NOMO-1 (cell line): Measurements from ENCODE around the gene DIPK1B.
"Not testable (repeated sequence)": the region's sequence is repeated elsewhere in the genome, so short reads cannot be mapped to it uniquely, and the experiment has no call there.

Source experiments
- DNase-seq, 2 experiments: peaks; one replicate each; lab custom pipeline; 2025; ENCODE audit not compliant: unreplicated experiment in 2 of 2; lab: John Stamatoyannopoulos, UW

The DIPK1B gene

DNA sequence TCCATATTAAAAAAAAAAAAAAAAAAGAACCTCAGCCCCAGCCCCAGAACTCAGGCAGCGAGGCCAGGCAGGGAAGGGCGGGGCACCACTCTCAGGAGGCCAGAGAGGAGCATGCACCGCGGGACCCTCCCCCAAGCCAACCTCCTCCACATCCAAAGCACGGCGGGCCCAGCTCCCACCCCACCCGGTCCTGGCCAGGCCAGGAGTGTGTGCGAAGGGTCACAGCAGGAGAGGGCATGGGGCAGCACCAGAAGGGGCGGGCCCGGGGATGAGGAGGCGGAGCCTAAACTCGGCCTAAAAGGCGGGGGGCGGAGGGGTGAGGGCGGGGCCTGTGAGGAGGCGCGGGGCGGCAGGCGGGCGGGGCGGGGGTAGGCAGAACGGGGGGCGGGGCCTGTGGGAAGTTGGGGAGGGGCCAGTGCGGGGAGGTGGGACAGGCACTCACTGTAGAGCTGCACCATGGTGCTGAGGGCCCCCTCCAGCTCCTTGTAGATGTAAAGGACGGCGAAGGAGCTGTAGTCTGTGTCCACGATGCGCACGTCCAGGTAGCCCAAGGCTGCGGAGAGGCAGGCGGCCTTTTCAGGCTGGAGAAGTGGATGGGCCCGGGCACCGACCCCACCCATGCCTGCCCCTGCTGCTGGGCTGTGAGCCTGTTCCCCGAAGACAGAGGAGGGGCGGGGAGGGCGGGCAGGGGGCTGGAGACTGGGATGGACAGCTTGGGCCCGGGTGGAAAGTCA lies 50.7 kb downstream of the DIPK1B start:
- peak in 1 of 2 experiments; percentile 38 for DNase-seq

DNA sequence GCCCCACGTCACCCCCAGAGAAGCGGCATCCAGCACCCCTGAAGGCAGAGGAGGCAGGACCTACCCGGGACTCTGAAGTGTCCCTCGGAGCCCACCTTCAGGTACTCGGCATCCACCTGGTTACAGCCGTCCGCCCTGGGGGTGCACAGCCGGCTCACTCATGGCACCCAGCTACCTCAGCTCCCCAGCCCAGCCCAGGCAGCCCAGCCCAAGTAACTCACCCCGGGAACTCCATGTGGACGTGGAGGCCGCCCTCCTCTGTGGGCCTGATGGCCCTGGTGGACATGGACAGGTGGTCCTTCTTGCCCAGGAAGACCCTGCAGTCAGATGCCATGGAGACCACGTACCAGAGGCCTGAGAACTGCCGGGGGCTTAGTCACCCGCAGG lies 51.3 kb downstream of the DIPK1B start:
- no peak for DNase-seq

DNA sequence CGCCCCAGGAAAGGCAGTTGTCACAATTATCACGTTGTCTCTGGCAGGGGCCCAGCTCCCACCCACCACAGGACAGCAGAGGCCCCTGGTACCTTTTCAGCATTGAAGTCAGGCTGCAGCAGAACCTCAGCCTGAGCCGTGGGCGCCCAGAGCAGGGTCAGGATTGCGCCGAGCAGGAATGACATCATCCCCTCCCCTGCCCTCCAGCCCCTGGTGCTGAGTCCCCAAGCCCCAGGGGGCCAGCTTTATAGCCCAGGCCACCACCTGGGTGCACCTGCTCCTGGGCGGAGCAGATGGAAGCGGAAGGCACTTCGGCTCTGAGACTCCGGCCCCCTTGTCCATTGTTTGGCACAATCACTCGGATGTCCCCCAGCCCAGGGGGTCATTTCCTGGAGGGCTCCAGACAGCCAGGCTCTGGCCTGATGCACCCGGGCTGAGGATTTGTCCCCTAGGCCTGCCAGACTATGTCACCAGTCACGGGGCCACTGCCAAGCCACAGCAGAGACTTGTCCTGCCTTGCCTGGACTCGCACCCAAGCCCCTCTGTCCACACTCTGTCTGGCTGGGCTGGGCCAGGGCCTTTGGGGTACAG lies 52.0 kb downstream of the DIPK1B start, which contains the start of gene LCN15:
LCN15 (minus strand) TSS at position 218 of the 591 bp plus-strand sequence; CDS start at position 188, 30 bp downstream.
- no peak for DNase-seq

DNA sequence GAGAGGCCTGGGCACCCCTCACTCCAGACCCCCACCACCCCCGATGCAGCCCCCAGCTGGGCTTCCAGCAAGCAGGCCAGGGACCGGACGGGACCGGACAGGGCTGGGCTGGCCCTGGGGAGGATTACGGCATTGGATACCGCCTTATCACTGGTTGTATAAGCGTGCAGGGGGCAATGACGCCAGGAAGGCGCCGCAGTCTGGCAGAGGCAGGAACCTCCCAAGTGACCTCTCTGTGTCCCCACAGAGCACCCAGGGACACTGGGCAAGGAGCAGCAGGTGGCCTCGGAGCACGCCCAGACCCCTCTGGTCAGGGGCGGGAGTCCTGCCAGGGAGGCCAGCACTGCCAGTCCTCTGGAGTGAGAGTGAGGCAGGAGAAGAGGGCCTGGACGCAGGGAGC lies 52.7 kb downstream of the DIPK1B start:
- no peak for DNase-seq

DNA sequence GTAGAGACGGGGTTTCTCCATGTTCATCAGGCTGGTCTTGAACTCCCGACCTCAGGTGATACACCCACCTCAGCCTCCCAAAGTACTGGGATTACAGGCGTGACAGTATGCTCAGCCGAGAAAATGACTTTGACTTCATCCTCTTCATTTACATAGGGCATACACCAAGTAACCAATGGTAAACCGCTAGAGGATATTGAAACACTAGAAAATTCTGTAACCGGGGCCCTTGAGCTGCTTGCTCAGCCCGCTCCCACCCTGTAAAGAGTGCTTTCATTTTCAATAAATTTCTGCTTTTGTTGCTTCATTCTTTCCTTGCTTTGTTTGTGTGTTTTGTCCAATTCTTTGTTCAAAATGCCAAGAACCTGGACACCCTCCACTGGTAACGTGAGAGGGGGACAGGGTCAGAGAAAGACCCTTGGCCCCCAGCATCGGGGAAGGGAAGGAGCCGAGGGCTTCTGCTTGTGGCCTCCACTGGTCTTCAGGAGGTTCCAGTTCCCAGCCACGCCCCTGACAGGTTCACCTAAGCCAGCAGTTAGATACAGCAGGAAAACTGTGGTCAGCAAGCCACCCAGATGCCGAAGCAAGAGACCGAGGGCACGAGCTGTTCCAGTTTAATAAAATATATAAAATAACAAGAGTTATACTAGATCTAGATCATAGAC lies 53.5 kb downstream of the DIPK1B start:
- DNase-seq, result not testable (repeated sequence)

DNA sequence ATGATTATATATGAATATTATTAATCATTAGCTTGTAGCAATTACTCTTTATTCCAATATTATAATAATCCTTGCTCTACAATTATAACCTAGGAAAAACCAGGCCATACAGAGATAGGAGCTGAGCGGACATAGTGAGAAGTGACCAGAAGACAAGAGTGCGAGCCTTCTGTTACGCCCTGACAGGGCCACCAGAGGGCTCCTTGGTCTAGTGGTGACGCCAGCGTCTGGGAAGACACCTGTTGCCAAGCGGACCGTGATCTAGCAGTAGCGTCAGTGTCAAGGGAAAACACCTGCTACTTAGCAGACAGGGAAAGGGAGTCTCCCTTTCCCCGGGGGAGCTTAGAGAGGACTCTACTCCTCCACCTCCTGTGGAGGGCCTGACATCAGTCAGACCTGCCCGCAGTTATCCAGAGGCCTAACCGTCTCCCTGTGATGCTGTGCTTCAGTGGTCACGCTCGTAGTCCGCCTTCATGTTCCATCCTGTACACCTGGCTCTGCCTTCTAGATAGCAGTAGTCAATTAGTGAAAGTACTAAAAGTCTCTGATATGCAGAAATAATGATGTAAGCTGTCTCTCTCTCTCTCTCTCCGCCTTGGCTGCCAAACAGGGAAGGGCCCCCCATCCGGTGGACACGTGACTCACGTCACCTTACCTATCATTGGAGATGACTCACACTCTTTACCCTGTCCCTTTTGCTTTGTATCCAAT lies 54.2 kb downstream of the DIPK1B start:
- not testable (repeated sequence) for DNase-seq

DNA sequence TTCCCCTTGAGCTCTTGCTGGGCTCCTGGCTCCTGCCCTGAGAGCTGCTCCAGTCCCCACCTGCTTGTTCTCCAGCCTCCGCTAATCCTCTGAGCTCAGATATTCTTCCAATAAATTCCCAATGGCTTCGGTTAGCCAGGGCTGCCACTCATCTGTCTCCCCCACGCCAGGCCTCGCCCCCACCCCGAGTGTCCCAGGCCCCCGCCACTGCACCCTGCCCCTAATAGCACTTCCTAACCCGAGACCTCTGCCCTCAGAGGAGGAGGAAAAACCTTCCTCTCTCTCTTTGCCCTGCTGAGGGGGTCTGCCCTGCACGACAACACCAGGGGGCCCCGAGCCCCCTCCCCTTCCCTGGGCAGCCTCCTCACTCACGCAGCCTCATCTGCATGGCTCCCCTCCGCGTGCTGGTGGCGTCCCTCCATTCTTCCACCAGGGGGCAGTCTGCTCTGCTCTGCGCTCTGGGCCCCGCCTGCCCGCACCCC lies 57.4 kb downstream of the DIPK1B start:
- no peak for DNase-seq

DNA sequence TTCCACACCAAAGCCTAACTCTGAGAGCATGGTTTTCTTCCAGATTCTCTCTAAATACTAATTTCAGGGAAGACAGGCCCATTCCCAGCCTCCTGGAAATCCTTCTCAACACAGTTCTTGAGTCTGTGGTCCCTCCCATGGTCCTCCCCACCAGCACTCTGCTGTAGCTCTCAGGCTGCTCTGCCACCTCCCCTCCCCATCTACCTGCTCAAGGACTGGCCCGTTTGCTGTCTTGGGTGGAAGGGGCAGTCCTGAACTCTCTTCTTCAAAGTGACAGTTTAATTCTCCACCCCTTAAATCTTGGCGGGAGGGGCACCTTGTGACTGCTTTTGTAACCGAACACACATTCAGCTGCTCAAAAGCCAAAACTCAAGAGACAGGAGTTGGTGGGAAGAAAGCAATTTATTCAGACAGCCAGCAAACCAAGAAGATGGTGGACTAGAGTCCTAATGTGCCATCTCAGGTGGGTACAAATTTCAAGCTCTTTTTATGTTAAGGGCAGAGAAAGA lies 59.6 kb downstream of the DIPK1B start:
- DNase-seq, result no peak

DNA sequence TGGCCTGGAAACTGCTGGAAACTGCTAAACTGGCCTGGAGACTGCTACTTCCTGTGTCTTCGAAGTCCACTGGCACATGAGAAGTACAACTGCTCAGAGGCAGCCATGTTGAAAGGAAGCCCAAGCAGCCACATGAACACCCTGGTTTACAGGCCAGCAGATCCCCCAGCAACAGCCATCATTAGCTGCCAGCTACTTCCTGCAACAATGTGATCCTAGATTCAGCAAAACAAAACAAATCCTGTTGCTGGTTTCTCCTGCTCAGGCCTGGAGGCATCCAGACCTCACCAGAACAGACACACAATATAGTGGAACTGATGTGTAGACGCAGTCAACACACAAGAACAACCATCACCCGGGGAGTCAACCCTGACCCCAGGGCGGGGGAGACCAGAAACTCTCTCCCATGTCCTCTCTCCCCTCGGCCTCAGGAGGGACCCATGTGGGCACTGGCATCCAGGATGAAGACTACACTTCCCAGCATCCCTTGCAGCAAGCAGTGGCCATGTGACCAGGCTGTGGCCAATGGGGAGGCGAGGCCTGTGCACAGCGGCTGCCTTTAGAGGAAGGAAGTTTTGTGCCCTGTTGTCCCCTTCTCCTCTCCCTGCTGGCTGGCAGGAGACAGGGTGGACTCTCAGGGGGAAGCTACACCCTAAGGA lies 61.1 kb downstream of the DIPK1B start:
- peak; percentile 32 to 34 for DNase-seq
